B cell (primary cell): ENCODE measurements around the gene ITGA6. TPM values are rescaled to one million over a fixed set of nuclear protein-coding genes. Genes with fewer than 3 reads are reported as not detected.

ENCODE experiments used
- ATAC-seq: fragments of 200-7000 bp; cut with Tn5 transposase; one replicate; pipeline ENCODE4 v1.10.0; 2021; ENCODE audit warnings: low read depth, mild to moderate bottlenecking, moderate number of reproducible peaks, moderate library complexity
- CTCF ChIA-PET: fragments of 350-600 bp; sonication (Branson Sonifier 250); formaldehyde crosslinking; loops from one replicate; lab custom pipeline; 2021; ENCODE audit warnings: antibody characterized with exemption, inconsistent platforms; lab: Charles Lee
- POLR2A ChIA-PET: fragments of 350-600 bp; sonication (Branson Sonifier 250); formaldehyde crosslinking; loops from one replicate; lab custom pipeline; 2021; ENCODE audit warnings: antibody characterized with exemption; lab: Charles Lee
- DNase-seq: peaks from one replicate; pipeline ENCODE4 v3.0.0; 2013
- H2AFZ ChIP-seq: 2 replicates; pipeline ENCODE4 v1.6.1; 2012; ENCODE audit warnings: mild to moderate bottlenecking, low read depth, low read length; ENCODE audit not compliant: insufficient read depth, poor library complexity, severe bottlenecking
- H3K27ac ChIP-seq, 2 donors: 1 replicate in 1 of 2; 2 replicates in 1 of 2; pipeline ENCODE4 v1.5.1; 2012 to 2013; ENCODE audit warnings: low read length in 2 of 2, mild to moderate bottlenecking in 2 of 2, moderate library complexity in 1 of 2
- H3K27me3 ChIP-seq, 4 experiments: fragments of 200-600 bp in 1 of 4; sonication (generic) in 1 of 4; replicated peaks in 1 of 4; 1 replicate in 2 of 4; 2 replicates in 2 of 4; pipeline versions ENCODE4 v1.6.1 to v1.7.0; 2013 to 2016; ENCODE audit warnings: low read length in 3 of 4, mild to moderate bottlenecking in 2 of 4, mixed read lengths in 1 of 4, moderate library complexity in 1 of 4; ENCODE audit not compliant: insufficient read depth in 4 of 4, control insufficient read depth in 3 of 4; ENCODE audit errors: control extremely low read depth in 1 of 4
- H3K36me3 ChIP-seq, 2 experiments: replicated peaks in 1 of 2; 1 replicate in 1 of 2; 2 replicates in 1 of 2; pipeline versions ENCODE4 v1.6.1 to v1.7.1; 2013; ENCODE audit warnings: low read length in 1 of 2; ENCODE audit not compliant: insufficient read depth in 2 of 2, control insufficient read depth in 1 of 2; ENCODE audit errors: control extremely low read depth in 1 of 2, extremely low read depth in 1 of 2
- H3K4me1 ChIP-seq, 2 donors: fragments of 200-600 bp in 1 of 2; sonication (generic) in 1 of 2; 1 replicate in 1 of 2; 2 replicates in 1 of 2; pipeline versions ENCODE4 v1.5.1 to v1.6.1; 2013 to 2017; ENCODE audit warnings: low read length in 2 of 2; ENCODE audit not compliant: control insufficient read depth in 2 of 2, insufficient read depth in 2 of 2
- H3K4me2 ChIP-seq: replicated peaks from 2 replicates; pipeline ENCODE3; 2012; ENCODE audit warnings: mild to moderate bottlenecking, low read depth, low read length; ENCODE audit not compliant: poor library complexity, severe bottlenecking
- H3K4me3 ChIP-seq, 5 experiments: fragments of 200-600 bp in 1 of 5; sonication (generic) in 1 of 5; 1 replicate in 3 of 5; 2 replicates in 2 of 5; pipeline versions ENCODE4 v1.5.1 to v1.7.0; 2011 to 2016; ENCODE audit warnings: low read length in 4 of 5, mild to moderate bottlenecking in 4 of 5, low read depth in 2 of 5, control low read depth in 1 of 5, moderate library complexity in 1 of 5; ENCODE audit not compliant: insufficient read depth in 1 of 5; ENCODE audit errors: control extremely low read depth in 1 of 5, extremely low read depth in 1 of 5
- H3K79me2 ChIP-seq: fragments of 200-600 bp; sonication (generic); one replicate; pipeline ENCODE4 v1.6.0; 2016; ENCODE audit warnings: low read length; ENCODE audit not compliant: control insufficient read depth, insufficient read depth
- H3K9ac ChIP-seq: fragments of 200-600 bp; sonication (generic); 2 replicates; pipeline ENCODE4 v1.6.1; 2017; ENCODE audit warnings: mild to moderate bottlenecking, low read length, moderate library complexity
- H3K9me3 ChIP-seq, 3 donors: one replicate each; pipeline versions ENCODE4 v1.6.1 to v1.7.1; 2013; ENCODE audit warnings: low read length in 2 of 3; ENCODE audit not compliant: control insufficient read depth in 2 of 3, insufficient read depth in 1 of 3; ENCODE audit errors: control extremely low read depth in 1 of 3
- H4K20me1 ChIP-seq: 2 replicates; pipeline ENCODE4 v1.6.0; 2012; ENCODE audit warnings: mild to moderate bottlenecking, low read length; ENCODE audit not compliant: insufficient read depth, control insufficient read depth, poor library complexity, severe bottlenecking
- H3K27ac Mint-ChIP-seq: one replicate; pipeline ENCODE4 v1.8.0; 2021; ENCODE audit warnings: mixed read lengths
- H3K27me3 Mint-ChIP-seq: one replicate; pipeline ENCODE4 v1.8.0; 2021; ENCODE audit warnings: mixed read lengths
- H3K4me1 Mint-ChIP-seq: one replicate; pipeline ENCODE4 v1.8.0; 2021; ENCODE audit warnings: mixed read lengths
- H3K4me3 Mint-ChIP-seq: one replicate; pipeline ENCODE4 v1.8.0; 2021; ENCODE audit warnings: mixed read lengths
- H3K9me3 Mint-ChIP-seq: one replicate; pipeline ENCODE4 v1.8.0; 2022; ENCODE audit warnings: mixed read lengths; ENCODE audit not compliant: insufficient read depth
- EZH2 ChIP-seq: IDR thresholded peaks from 2 replicates; pipeline ENCODE4 v1.6.1; 2012; ENCODE audit warnings: borderline replicate concordance, low read depth, mild to moderate bottlenecking, moderate library complexity, low read length; ENCODE audit not compliant: insufficient read depth, poor library complexity, severe bottlenecking
- WGBS: methylation state at CpG from one replicate; pipeline ENCODE4 v1.1.5; 2013; ENCODE audit warnings: missing lambda C conversion rate; ENCODE audit not compliant: insufficient coverage; 5-methylcytosine and 5-hydroxymethylcytosine counted together
- intact Hi-C: fragments of 100-400 bp; cut with micrococcal nuclease; formaldehyde crosslinking; loops from one replicate; pipeline ENCODE4 v1.10.0; 2022
- polyA plus RNA-seq: library from polyadenylated mRNA; depleted of rRNA; stranded (reverse); fragments of >200 nt; gene quantifications from 2 replicates; pipeline ENCODE4 v1.2.3, GENCODE V29; 2012
- total RNA-seq, 2 donors: library from RNA; stranded (reverse); fragments of 120-200 nt in 1 of 2; gene quantifications; 1 replicate in 1 of 2; 2 replicates in 1 of 2; pipeline versions ENCODE4 v1.2.3 to v1.2.4, GENCODE V29; 2013 to 2022
- TF ChIP-seq, protein P1 (sequence below): fragments of 200-600 bp; IDR thresholded peaks from one replicate; pipeline ENCODE4 v1.8.0; 2022; ENCODE audit warnings: antibody characterized with exemption, mild to moderate bottlenecking

Gene ITGA6
- total and polyA plus RNA-seq, 2 donors (not counting 1 experiment from before 2014, with no cell fraction given): 0.17 to 0.98 TPM

DNA sequence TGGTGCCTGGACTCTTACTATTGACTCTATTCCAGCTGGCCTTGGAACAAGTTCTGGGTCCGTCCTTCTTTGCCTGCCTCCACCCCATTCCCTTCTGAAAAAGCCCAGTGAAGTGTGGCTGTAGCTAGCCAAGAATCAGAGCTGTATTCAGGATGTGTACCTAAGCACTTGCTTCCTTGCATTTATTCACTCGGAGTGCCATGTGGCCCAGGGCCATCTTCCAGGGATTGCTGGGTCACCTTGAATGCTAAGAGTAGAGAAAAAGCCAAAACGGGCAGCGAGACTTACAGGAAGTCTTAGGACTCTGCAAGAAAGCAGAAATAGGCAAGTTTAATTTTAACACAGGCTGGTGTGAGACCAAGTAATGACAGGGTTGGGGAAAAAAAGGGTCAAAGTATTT is 4.1 kb downstream of the ITGA6 start:
- Histone ChIP-seq H3K27ac (no peak overlapping the region), H3K9me3 (peaks cover 0 to 5% (median 0%) of the 10 kb centered on the region in 3 donors), H3K4me1 (peaks cover 27 to 28% of the 10 kb centered on the region in 2 donors), H3K4me2 (no peak overlapping the region), H3K4me3 (no peak overlapping the region), H3K79me2 (no peaks in the 10 kb centered on the region), H3K36me3 (no peaks in the 10 kb centered on the region), H3K9ac (no peak overlapping the region), H4K20me1 (no peaks in the 10 kb centered on the region), H3K27me3 (peaks cover 0 to 55% (median 28%) of the 10 kb centered on the region in 4 experiments), H2AFZ (no peak overlapping the region)
- ATAC-seq (no peak), DNase-seq (no peak)
- ChIA-PET POLR2A (no interaction called here), CTCF (interaction anchor here (1.4 to 1.6 kb wide), 2 partner anchors 10 to 31 kb away, joined by 3 to 4 read pairs; no protein-coding TSS in a partner anchor)
- H3K27ac Mint-ChIP-seq: no peak overlapping the region
- H3K27me3 Mint-ChIP-seq: peaks cover 54% of the 10 kb centered on the region
- intact Hi-C loops: loop anchor here (10.0 kb wide), 2 partner anchors 123 to 327 kb away; partner anchors contain the start of genes DLX2 and PDK1
- peaks cover 17% of the 10 kb centered on the region for H3K4me1 Mint-ChIP-seq
- H3K9me3 Mint-ChIP-seq: no peaks in the 10 kb centered on the region
- no peak overlapping the region for H3K4me3 Mint-ChIP-seq
- 19% methylated on average over 4 of the region's 4 CpGs for WGBS
- TF ChIP-seq EZH2: no peak
- TF ChIP-seq, protein P1, sequence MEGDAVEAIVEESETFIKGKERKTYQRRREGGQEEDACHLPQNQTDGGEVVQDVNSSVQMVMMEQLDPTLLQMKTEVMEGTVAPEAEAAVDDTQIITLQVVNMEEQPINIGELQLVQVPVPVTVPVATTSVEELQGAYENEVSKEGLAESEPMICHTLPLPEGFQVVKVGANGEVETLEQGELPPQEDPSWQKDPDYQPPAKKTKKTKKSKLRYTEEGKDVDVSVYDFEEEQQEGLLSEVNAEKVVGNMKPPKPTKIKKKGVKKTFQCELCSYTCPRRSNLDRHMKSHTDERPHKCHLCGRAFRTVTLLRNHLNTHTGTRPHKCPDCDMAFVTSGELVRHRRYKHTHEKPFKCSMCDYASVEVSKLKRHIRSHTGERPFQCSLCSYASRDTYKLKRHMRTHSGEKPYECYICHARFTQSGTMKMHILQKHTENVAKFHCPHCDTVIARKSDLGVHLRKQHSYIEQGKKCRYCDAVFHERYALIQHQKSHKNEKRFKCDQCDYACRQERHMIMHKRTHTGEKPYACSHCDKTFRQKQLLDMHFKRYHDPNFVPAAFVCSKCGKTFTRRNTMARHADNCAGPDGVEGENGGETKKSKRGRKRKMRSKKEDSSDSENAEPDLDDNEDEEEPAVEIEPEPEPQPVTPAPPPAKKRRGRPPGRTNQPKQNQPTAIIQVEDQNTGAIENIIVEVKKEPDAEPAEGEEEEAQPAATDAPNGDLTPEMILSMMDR: no peak

DNA sequence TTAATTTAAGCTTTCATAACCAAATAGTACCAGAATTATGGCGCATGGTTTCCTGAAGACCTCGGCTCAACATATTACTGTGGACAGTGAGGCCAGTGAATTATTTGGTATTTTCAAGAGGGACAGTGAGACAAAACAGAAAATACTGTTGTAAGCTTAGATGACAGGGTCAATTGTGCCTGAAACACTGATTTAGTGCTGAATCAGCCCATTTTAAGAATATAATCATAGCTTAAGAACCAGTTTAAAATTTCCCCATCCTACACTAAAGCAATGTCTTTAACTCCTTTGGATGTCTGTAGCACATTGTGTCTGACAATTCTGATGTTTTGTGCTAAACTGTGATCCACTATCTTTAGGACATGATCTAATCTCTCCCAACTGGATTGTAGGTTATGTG is 4.6 kb downstream of the ITGA6 start:
- Mint-ChIP-seq H3K27me3 (peaks cover 50% of the 10 kb centered on the region), H3K4me1 (peaks cover 13% of the 10 kb centered on the region), H3K9me3 (no peaks in the 10 kb centered on the region), H3K27ac (no peak overlapping the region), H3K4me3 (no peak overlapping the region)
- ChIA-PET POLR2A (no interaction called here), CTCF (interaction anchor here (1.4 to 1.6 kb wide), 2 partner anchors 9 to 30 kb away, joined by 3 to 4 read pairs; no protein-coding TSS in a partner anchor)
- no peak overlapping the region for H2AFZ ChIP-seq
- WGBS: no CpG with 5 or more reads among the region's 2 CpGs
- H3K4me2 ChIP-seq: no peak overlapping the region
- H3K27ac ChIP-seq: no peak overlapping the region
- ATAC-seq (no peak), DNase-seq (no peak)
- H3K9ac ChIP-seq: no peak overlapping the region
- H3K4me3 ChIP-seq: no peak overlapping the region
- peaks cover 0 to 5% (median 0%) of the 10 kb centered on the region in 3 donors for H3K9me3 ChIP-seq
- peaks cover 0 to 49% (median 24%) of the 10 kb centered on the region in 4 experiments for H3K27me3 ChIP-seq
- no peaks in the 10 kb centered on the region for H3K79me2 ChIP-seq
- H3K4me1 ChIP-seq: peaks cover 22 to 23% of the 10 kb centered on the region in 2 donors
- H4K20me1 ChIP-seq: no peaks in the 10 kb centered on the region
- TF ChIP-seq, protein P1: no peak
- no peak for TF ChIP-seq EZH2
- no peaks in the 10 kb centered on the region for H3K36me3 ChIP-seq
- intact Hi-C loops: loop anchor here (10.0 kb wide), 2 partner anchors 123 to 327 kb away; partner anchors contain the start of genes DLX2 and PDK1
